H9 (cell line): ENCODE data around the gene UGT2B15. TPM values are rescaled to one million over a fixed set of nuclear protein-coding genes. Genes with fewer than 3 reads are reported as not detected.

Source experiments
- DNase-seq: peaks from one replicate; pipeline ENCODE4 v3.0.0-alpha.2; 2017
- H2AFZ ChIP-seq: one replicate; pipeline ENCODE4 v1.6.1; 2013; ENCODE audit warnings: mild to moderate bottlenecking, low read length, control low read depth, moderate library complexity
- H2AK5ac ChIP-seq: 2 replicates; pipeline ENCODE4 v1.6.1; 2013; ENCODE audit warnings: low read length, control low read depth, mixed read lengths; ENCODE audit not compliant: insufficient read length
- H2BK120ac ChIP-seq: one replicate; pipeline ENCODE4 v1.6.1; 2013; ENCODE audit warnings: low read depth, mild to moderate bottlenecking, low read length, control low read depth, inconsistent platforms; ENCODE audit not compliant: poor library complexity, severe bottlenecking
- H2BK12ac ChIP-seq: 2 replicates; pipeline ENCODE4 v1.6.1; 2013; ENCODE audit warnings: low read length, control low read depth, mixed read lengths, low read depth; ENCODE audit not compliant: insufficient read length
- H2BK15ac ChIP-seq: 2 replicates; pipeline ENCODE4 v1.6.1; 2013; ENCODE audit warnings: low read depth, low read length, control low read depth
- H2BK20ac ChIP-seq: one replicate; pipeline ENCODE4 v1.6.1; 2013; ENCODE audit warnings: low read depth, mild to moderate bottlenecking, low read length, control low read depth, inconsistent platforms; ENCODE audit not compliant: poor library complexity, severe bottlenecking
- H2BK5ac ChIP-seq: 2 replicates; pipeline ENCODE4 v1.6.1; 2013; ENCODE audit warnings: low read length, control low read depth, mixed read lengths; ENCODE audit not compliant: insufficient read length
- H3K14ac ChIP-seq: 2 replicates; pipeline ENCODE4 v1.6.1; 2013; ENCODE audit warnings: low read length, control low read depth; ENCODE audit not compliant: insufficient read depth
- H3K18ac ChIP-seq: 2 replicates; pipeline ENCODE4 v1.6.1; 2013; ENCODE audit warnings: low read depth, mild to moderate bottlenecking, mixed read lengths, low read length, control low read depth; ENCODE audit not compliant: insufficient read length
- H3K23ac ChIP-seq: 2 replicates; pipeline ENCODE4 v1.6.1; 2013; ENCODE audit warnings: low read length, control low read depth, mixed read lengths, low read depth; ENCODE audit not compliant: insufficient read length
- H3K23me2 ChIP-seq: 2 replicates; pipeline ENCODE4 v1.6.1; 2013; ENCODE audit warnings: low read depth, mild to moderate bottlenecking, mixed read lengths, low read length, control low read depth; ENCODE audit not compliant: insufficient read length, poor library complexity, severe bottlenecking
- H3K27ac ChIP-seq: 2 replicates; pipeline ENCODE4 v1.5.1; 2013; ENCODE audit warnings: low read length, control low read depth, mixed read lengths, low read depth; ENCODE audit not compliant: insufficient read length
- H3K27me3 ChIP-seq: 2 replicates; pipeline ENCODE4 v1.6.1; 2013; ENCODE audit warnings: low read length, control low read depth, inconsistent platforms; ENCODE audit not compliant: insufficient read depth
- H3K4ac ChIP-seq: 2 replicates; pipeline ENCODE4 v1.6.1; 2013; ENCODE audit warnings: low read depth, mild to moderate bottlenecking, control low read depth, inconsistent platforms, low read length, moderate library complexity
- H3K4me1 ChIP-seq: 2 replicates; pipeline ENCODE4 v1.6.1; 2013; ENCODE audit warnings: low read length, control low read depth, inconsistent platforms; ENCODE audit not compliant: insufficient read depth
- H3K4me2 ChIP-seq: 2 replicates; pipeline ENCODE4 v1.6.1; 2013; ENCODE audit warnings: low read length, control low read depth, mixed read lengths; ENCODE audit not compliant: insufficient read length, insufficient read depth
- H3K56ac ChIP-seq: 2 replicates; pipeline ENCODE4 v1.6.1; 2013; ENCODE audit warnings: low read depth, mild to moderate bottlenecking, mixed read lengths, low read length, control low read depth; ENCODE audit not compliant: insufficient read length
- H3K79me1 ChIP-seq: 2 replicates; pipeline ENCODE4 v1.6.1; 2013; ENCODE audit warnings: low read depth, mild to moderate bottlenecking, moderate library complexity, low read length, control low read depth, inconsistent platforms; ENCODE audit not compliant: insufficient read depth, poor library complexity, severe bottlenecking
- H3K79me2 ChIP-seq: 2 replicates; pipeline ENCODE4 v1.6.1; 2013; ENCODE audit warnings: low read length, control low read depth, inconsistent platforms; ENCODE audit not compliant: insufficient read depth
- H3K9ac ChIP-seq: 2 replicates; pipeline ENCODE4 v1.6.1; 2013; ENCODE audit warnings: low read length, control low read depth, mixed read lengths; ENCODE audit not compliant: insufficient read length; ENCODE audit errors: extremely low read depth
- H3K9me3 ChIP-seq: one replicate; pipeline ENCODE4 v1.6.1; 2013; ENCODE audit warnings: low read depth, low read length, inconsistent platforms; ENCODE audit not compliant: control insufficient read depth
- H3T11ph ChIP-seq: one replicate; pipeline ENCODE4 v1.6.1; 2013; ENCODE audit warnings: mild to moderate bottlenecking, low read length, control low read depth, inconsistent platforms
- H4K20me1 ChIP-seq: one replicate; pipeline ENCODE4 v1.6.1; 2013; ENCODE audit not compliant: control insufficient read depth, insufficient read length, insufficient read depth
- H4K5ac ChIP-seq: 2 replicates; pipeline ENCODE4 v1.6.1; 2013; ENCODE audit warnings: low read depth, mild to moderate bottlenecking, mixed read lengths, low read length, control low read depth; ENCODE audit not compliant: insufficient read length
- H4K8ac ChIP-seq: replicated peaks from 2 replicates; pipeline ENCODE4 v1.6.1; 2013; ENCODE audit warnings: low read length, control low read depth, mixed read lengths, low read depth; ENCODE audit not compliant: insufficient read length
- H4K91ac ChIP-seq: 2 replicates; pipeline ENCODE4 v1.6.1; 2013; ENCODE audit warnings: low read depth, mild to moderate bottlenecking, moderate library complexity, mixed read lengths, low read length, control low read depth; ENCODE audit not compliant: insufficient read length
- H3K27ac Mint-ChIP-seq, 3 experiments: 2 replicates in 2 of 3; 3 replicates in 1 of 3; pipeline ENCODE4 v1.8.0; 2020 to 2021; ENCODE audit warnings: mixed read lengths in 3 of 3, mild to moderate bottlenecking in 1 of 3, moderate library complexity in 1 of 3
- H3K27me3 Mint-ChIP-seq: 2 replicates; pipeline ENCODE4 v1.8.0; 2021; ENCODE audit warnings: low read depth, mild to moderate bottlenecking, moderate library complexity, mixed read lengths
- H3K36me3 Mint-ChIP-seq, 3 experiments: 2 replicates in 2 of 3; 3 replicates in 1 of 3; pipeline ENCODE4 v1.8.0; 2020 to 2021; ENCODE audit warnings: low read depth in 3 of 3, mixed read lengths in 3 of 3; ENCODE audit not compliant: insufficient read depth in 1 of 3
- H3K4me1 Mint-ChIP-seq, 2 experiments: 2 replicates each; pipeline ENCODE4 v1.8.0; 2020; ENCODE audit warnings: mixed read lengths in 2 of 2
- H3K4me3 Mint-ChIP-seq, 2 experiments: 2 replicates in 1 of 2; 3 replicates in 1 of 2; pipeline ENCODE4 v1.8.0; 2020 to 2021; ENCODE audit warnings: mild to moderate bottlenecking in 2 of 2, mixed read lengths in 2 of 2, moderate library complexity in 1 of 2
- H3K9me3 Mint-ChIP-seq, 2 experiments: 2 replicates in 1 of 2; 3 replicates in 1 of 2; pipeline ENCODE4 v1.8.0; 2020; ENCODE audit warnings: mild to moderate bottlenecking in 2 of 2, mixed read lengths in 2 of 2, moderate library complexity in 1 of 2
- WGBS: extraction: QIAGEN DNeasy Blood & Tissue Kit; methylation state at CpG from one replicate; pipeline ENCODE4 v1.1.7; 2013; ENCODE audit warnings: missing lambda C conversion rate, low lambda C conversion rate, mixed read lengths; ENCODE audit not compliant: insufficient read length; ENCODE audit errors: extremely low coverage; 5-methylcytosine and 5-hydroxymethylcytosine counted together
- total RNA-seq: library from RNA; stranded (reverse); gene quantifications from 2 replicates; pipeline ENCODE4 v1.2.1, GENCODE V29; 2021
- TF ChIP-seq, protein P1 (sequence below): fragments of 200-600 bp; sonication (generic); conservative IDR thresholded peaks from 3 replicates; pipeline ENCODE4 v1.8.0; 2021; ENCODE audit warnings: antibody characterized with exemption, mild to moderate bottlenecking

UGT2B15 gene
- total RNA-seq, 1 experiment from 2014 or later: not detected

DNA sequence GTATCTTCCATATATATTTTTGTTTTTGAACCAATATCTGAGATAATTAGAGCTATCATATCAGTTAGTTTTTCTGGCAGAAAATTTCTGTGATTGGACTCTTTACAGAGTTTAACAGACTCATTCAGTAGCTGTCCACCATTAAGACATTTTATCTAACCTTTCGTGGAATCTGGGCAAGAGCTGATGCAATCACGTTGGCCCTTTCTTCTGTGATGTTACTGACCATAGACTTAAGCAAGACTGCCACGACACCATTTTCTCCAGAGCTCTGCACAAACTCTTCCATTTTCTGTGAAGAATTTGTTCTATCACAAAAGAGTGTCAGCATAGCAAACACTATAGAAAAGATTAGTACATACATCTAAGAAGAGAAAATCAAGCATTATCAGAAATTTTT lies 41.8 kb upstream of the UGT2B15 start:
- Histone ChIP-seq H3K79me2 (no peaks in the 10 kb centered on the region), H3K14ac (no peak overlapping the region), H4K5ac (no peak overlapping the region), H4K8ac (no peak overlapping the region), H2AK5ac (no peak overlapping the region), H2AFZ (no peak overlapping the region), H3K79me1 (no peaks in the 10 kb centered on the region), H4K20me1 (no peaks in the 10 kb centered on the region), H3K27me3 (no peaks in the 10 kb centered on the region), H3T11ph (no peak overlapping the region), H3K4ac (no peak overlapping the region), H3K9me3 (no peaks in the 10 kb centered on the region), H2BK5ac (no peak overlapping the region), H3K18ac (no peak overlapping the region), H2BK15ac (no peak overlapping the region), H2BK120ac (no peak overlapping the region), H3K23me2 (no peaks in the 10 kb centered on the region), H4K91ac (no peak overlapping the region), H3K4me1 (no peaks in the 10 kb centered on the region; the same call in 1 of the 2 replicates), H2BK20ac (no peak overlapping the region), H3K9ac (no peak overlapping the region), H3K56ac (no peak overlapping the region), H2BK12ac (no peak overlapping the region), H3K27ac (no peak overlapping the region), H3K4me2 (no peak overlapping the region), H3K23ac (no peak overlapping the region)
- H3K4me1 Mint-ChIP-seq: peaks cover 8% of the 10 kb centered on the region in 2 experiments
- TF ChIP-seq, protein P1, sequence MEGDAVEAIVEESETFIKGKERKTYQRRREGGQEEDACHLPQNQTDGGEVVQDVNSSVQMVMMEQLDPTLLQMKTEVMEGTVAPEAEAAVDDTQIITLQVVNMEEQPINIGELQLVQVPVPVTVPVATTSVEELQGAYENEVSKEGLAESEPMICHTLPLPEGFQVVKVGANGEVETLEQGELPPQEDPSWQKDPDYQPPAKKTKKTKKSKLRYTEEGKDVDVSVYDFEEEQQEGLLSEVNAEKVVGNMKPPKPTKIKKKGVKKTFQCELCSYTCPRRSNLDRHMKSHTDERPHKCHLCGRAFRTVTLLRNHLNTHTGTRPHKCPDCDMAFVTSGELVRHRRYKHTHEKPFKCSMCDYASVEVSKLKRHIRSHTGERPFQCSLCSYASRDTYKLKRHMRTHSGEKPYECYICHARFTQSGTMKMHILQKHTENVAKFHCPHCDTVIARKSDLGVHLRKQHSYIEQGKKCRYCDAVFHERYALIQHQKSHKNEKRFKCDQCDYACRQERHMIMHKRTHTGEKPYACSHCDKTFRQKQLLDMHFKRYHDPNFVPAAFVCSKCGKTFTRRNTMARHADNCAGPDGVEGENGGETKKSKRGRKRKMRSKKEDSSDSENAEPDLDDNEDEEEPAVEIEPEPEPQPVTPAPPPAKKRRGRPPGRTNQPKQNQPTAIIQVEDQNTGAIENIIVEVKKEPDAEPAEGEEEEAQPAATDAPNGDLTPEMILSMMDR: no peak
- H3K27ac Mint-ChIP-seq: peak overlapping the region in 1 of 3 experiments; percentile 49; a peak in 1 of 7 replicates
- H3K9me3 Mint-ChIP-seq: no peaks in the 10 kb centered on the region
- no peak for DNase-seq
- no peaks in the 10 kb centered on the region for H3K27me3 Mint-ChIP-seq
- no CpG with 5 or more reads among the region's 3 CpGs for WGBS
- H3K36me3 Mint-ChIP-seq: no peaks in the 10 kb centered on the region
- H3K4me3 Mint-ChIP-seq: no peak overlapping the region
